SK-N-MC (cell line): Measurements from ENCODE around the gene ZNF841.

Experiments
- EZH2 ChIP-seq: fragments of 200-600 bp; sonication (generic); IDR thresholded peaks from one replicate; pipeline ENCODE4 v1.6.1; 2017; ENCODE audit warnings: antibody characterized with exemption
- POLR2AphosphoS5 ChIP-seq: IDR thresholded peaks from 2 replicates; pipeline ENCODE4 v1.6.1; 2012; ENCODE audit warnings: mild to moderate bottlenecking, low read depth, low read length, borderline replicate concordance

DNA sequence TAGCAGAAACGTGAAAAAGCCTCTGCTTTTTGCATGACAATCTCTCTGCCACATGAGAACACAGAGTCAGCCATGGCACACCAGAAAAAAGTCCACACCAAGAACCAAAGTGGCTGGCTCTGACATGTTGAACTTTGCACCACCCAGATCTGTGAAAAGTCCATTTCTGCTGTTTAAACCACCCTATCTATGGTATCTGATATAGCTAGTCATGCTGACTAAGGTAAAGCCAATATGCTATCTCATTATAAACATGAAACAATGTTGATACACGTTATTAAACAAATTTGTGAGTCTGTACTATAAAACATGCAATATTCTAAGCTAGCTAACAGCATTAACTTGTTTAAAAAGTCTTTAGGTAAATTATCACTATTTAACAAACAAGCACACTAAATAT is 25.9 kb downstream of the ZNF841 start:
- no peak for TF ChIP-seq EZH2
- TF ChIP-seq POLR2AphosphoS5: no peak
